ENCODE data around the gene FRS3. TPM values are rescaled to one million over a fixed set of nuclear protein-coding genes. Genes with fewer than 3 reads are reported as not detected.
A peak's percentile ranks its signal among the peaks of the same experiment; 100 is the strongest.

Gene FRS3
- total and polyA plus RNA-seq, 2 of the 13 experiments (the other 11 are each of a cell fraction or from before 2014, with no cell fraction given) = 3.0 to 7.4 TPM

DNA sequence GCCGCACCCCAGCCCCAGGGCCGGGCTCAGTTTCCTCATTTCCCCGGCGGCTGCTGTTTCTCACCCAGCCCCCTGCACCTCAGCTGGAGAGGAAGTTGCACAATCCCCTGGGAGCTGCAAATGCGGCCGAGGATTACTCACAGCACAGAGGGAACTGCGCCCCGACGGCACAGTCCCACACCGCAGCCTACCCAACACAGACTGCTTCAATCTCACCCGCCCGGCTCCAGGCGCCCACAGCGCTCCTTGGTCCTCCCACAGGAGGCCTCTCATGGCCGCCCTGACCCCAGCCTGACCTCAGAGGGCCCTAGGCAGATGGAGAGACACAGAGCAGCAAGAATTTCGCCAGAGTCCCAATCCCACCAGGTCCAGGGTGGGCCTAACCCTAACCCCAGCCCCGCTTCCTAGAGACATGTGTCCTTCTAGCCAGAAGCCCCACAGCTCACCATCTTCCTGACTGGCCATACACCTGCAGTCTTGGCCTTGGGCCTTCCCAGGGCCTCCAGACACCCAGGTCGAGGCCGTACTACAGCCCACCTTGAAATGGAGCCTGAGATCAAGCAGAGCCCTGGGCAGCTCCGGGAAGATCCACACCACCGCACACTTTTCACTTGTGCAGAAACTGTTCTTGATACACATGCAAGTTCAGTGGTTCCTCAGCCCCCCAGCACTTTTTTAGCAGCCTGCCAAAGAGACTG lies 56.0 kb downstream of the FRS3 start (continued):
- TF ChIP-seq, protein P1, sequence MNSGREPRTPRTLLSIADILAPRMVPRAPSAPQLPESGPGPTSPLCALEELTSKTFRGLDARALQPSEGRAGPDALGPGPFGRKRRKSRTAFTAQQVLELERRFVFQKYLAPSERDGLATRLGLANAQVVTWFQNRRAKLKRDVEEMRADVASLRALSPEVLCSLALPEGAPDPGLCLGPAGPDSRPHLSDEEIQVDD (CRISPR knock-in tag; IDR thresholded peaks at IDR 0.05; ENCODE audit: borderline replicate concordance) = no peak
- TF ChIP-seq ZNF567 (CRISPR knock-in tag; IDR thresholded peaks at IDR 0.05; ENCODE audit: borderline replicate concordance) (no peak), ZNF20 (CRISPR knock-in tag; IDR thresholded peaks at IDR 0.05) (no peak), LCORL (IDR thresholded peaks at IDR 0.05) (no peak), LCORL (CRISPR knock-in tag; IDR thresholded peaks at IDR 0.05) (peak; percentile 83), ZFY (CRISPR knock-in tag; IDR thresholded peaks at IDR 0.05) (peak; percentile 64), ARHGAP35 (CRISPR knock-in tag; IDR thresholded peaks at IDR 0.05; ENCODE audit: borderline replicate concordance) (peak; percentile 41; the same call in 1 of the 2 replicates), TOPORS (CRISPR knock-in tag; IDR thresholded peaks at IDR 0.05) (no peak), GATA4 (IDR thresholded peaks at IDR 0.05; ENCODE audit: borderline replicate concordance, low read depth) (no peak), HNF4G (IDR thresholded peaks at IDR 0.05; ENCODE audit: borderline replicate concordance, low read depth, low read length) (peak; percentile 23; the same call in 1 of the 2 replicates), HNF4G (CRISPR knock-in tag; IDR thresholded peaks at IDR 0.05; ENCODE audit: borderline replicate concordance, low read depth) (no peak), ZNF841 (CRISPR knock-in tag; IDR thresholded peaks at IDR 0.05; ENCODE audit: borderline replicate concordance) (no peak), REXO4 (CRISPR knock-in tag; IDR thresholded peaks at IDR 0.05; ENCODE audit: borderline replicate concordance) (no peak), ELF4 (CRISPR knock-in tag; IDR thresholded peaks at IDR 0.05; ENCODE audit: borderline replicate concordance) (no peak), U2AF1 (optimal IDR thresholded peaks at IDR 0.05; ENCODE audit: low read depth, low read length) (no peak), MBD4 (IDR thresholded peaks at IDR 0.05; ENCODE audit: borderline replicate concordance, low read length) (no peak), ZNF460 (CRISPR knock-in tag; IDR thresholded peaks at IDR 0.05; ENCODE audit: borderline replicate concordance) (no peak), ZNF337 (CRISPR knock-in tag; IDR thresholded peaks at IDR 0.05; ENCODE audit: borderline replicate concordance, low read depth) (no peak), ZNF737 (CRISPR knock-in tag; IDR thresholded peaks at IDR 0.05; ENCODE audit: borderline replicate concordance) (no peak), ZNF674 (CRISPR knock-in tag; IDR thresholded peaks at IDR 0.05; ENCODE audit: low read depth) (no peak), KLF9 (CRISPR knock-in tag; IDR thresholded peaks at IDR 0.05; ENCODE audit: low read depth) (no peak), POLR2A (IDR thresholded peaks at IDR 0.05; ENCODE audit: insufficient read depth in 1 of 2, low read depth in 2 of 2, low read length in 2 of 2) (peak in 1 of 2 experiments; percentile 54; a peak in 1 of 4 replicates), SALL2 (CRISPR knock-in tag; IDR thresholded peaks at IDR 0.05) (0 out of 2 replicates have a peak, but pooled peaks have one; percentile 53), GATAD1 (CRISPR knock-in tag; IDR thresholded peaks at IDR 0.05) (no peak), SRSF4 (IDR thresholded peaks at IDR 0.05; ENCODE audit: low read depth, low read length, poor library complexity, severe bottlenecking) (no peak), ZNF138 (CRISPR knock-in tag; IDR thresholded peaks at IDR 0.05; ENCODE audit: low read depth) (no peak), KLF15 (CRISPR knock-in tag; IDR thresholded peaks at IDR 0.05; ENCODE audit: borderline replicate concordance) (no peak)
- TF ChIP-seq, protein P2, sequence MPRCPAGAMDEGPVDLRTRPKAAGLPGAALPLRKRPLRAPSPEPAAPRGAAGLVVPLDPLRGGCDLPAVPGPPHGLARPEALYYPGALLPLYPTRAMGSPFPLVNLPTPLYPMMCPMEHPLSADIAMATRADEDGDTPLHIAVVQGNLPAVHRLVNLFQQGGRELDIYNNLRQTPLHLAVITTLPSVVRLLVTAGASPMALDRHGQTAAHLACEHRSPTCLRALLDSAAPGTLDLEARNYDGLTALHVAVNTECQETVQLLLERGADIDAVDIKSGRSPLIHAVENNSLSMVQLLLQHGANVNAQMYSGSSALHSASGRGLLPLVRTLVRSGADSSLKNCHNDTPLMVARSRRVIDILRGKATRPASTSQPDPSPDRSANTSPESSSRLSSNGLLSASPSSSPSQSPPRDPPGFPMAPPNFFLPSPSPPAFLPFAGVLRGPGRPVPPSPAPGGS (CRISPR knock-in tag; IDR thresholded peaks at IDR 0.05) = peak; percentile 85; the same call in 1 of the 2 replicates
- TF ChIP-seq, protein P3, sequence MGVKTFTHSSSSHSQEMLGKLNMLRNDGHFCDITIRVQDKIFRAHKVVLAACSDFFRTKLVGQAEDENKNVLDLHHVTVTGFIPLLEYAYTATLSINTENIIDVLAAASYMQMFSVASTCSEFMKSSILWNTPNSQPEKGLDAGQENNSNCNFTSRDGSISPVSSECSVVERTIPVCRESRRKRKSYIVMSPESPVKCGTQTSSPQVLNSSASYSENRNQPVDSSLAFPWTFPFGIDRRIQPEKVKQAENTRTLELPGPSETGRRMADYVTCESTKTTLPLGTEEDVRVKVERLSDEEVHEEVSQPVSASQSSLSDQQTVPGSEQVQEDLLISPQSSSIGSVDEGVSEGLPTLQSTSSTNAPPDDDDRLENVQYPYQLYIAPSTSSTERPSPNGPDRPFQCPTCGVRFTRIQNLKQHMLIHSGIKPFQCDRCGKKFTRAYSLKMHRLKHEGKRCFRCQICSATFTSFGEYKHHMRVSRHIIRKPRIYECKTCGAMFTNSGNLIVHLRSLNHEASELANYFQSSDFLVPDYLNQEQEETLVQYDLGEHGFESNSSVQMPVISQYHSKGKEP (CRISPR knock-in tag; IDR thresholded peaks at IDR 0.05) = no peak
